GM15510 (cell line): ENCODE measurements around the gene CACTIN.

Source experiments
- POLR2A ChIP-seq: IDR thresholded peaks from 3 replicates; pipeline ENCODE4 v1.6.1; 2011; ENCODE audit warnings: borderline replicate concordance; ENCODE audit not compliant: insufficient read length; ENCODE audit errors: extremely low read depth

CACTIN gene

DNA sequence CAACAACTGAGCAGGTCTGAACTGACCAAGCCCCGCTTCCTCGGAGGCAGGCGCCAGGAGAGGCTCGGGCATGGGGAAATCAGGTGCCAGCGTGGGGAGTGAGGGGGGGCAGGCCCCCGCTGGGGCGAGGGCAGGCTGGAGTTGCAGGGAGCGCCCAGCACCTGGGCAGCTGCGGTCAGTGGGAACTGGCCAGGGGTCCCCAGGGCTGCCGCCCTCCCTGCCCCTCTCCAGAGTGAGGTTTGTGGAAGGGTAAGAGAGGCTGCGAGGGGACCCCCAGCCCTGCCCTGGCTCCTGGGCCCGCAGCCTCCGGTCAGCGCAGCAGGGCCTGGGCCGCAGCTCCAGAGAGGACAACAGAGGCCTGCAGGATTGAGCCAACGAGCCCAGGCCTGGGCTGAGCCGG is 41.2 kb upstream of the CACTIN start:
- no peak for TF ChIP-seq POLR2A

DNA sequence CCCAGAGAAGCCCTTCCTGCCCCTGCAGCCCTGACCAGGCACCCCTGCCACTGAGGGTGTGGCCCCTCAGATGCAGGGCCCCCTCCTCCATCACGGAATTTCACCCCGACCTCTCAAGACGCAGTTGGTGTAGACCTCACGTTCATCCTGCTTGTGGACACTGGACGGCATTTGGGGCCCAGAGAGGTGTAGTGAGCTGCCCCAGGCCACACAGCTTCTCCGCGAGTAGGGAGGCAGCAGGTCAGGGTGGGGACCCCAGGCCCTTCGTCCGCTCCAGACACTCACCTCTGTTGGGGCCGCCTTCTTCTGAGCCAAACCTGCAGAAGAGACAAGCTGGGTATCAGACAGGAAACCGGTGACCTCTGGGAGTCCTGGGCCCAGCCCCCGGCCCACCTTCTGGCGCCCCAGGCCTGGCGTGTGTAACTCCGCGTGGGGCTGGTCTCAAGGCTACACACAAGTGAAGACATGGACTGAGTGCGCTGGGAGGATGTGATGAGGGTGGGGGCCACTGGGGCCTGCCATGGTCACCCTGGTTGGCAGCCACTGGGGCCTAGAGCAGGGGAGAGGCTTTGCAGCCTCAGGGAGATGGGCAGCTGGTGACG is 40.5 kb upstream of the CACTIN start:
- TF ChIP-seq POLR2A: no peak

DNA sequence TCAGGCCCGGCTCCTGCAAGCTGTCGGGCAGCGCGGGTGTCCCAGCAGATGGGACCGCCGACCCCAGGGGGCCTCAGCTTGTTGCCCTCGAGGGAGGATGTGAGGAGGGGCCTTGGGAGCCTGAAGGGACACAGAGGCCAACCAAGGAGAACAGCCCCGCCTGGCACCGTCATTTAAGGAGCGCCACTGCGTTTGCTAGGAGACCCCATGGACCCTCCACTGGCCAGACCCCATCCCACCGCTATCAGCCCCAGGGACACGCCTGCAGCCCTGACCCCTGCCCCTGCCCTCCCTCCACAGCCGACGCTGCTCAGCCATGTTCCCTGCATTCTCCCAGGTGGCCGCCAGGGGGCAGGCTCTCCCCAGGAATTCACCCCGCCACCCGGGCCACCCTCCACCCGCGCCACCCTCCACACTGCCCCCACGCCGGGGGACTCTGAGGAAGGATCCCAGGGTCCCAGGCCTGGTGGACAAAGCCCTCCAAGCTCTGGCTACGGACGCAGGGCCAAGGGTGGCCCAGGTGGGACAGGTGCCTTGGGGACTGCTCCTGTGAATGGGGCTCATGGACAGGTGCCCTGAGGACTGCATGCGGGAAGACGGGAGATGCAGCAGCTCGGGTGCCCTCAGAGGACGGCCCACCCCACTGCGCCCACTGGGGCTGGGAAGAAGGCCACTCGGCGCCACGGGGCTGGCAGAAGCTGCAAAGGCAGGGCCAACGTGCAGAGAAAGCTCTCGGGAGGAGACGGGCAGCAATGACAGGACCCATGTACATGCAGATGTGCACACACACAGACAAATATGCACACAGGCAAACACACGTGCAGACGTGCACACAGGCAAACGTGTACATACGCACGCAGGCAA is 39.3 kb upstream of the CACTIN start:
- TF ChIP-seq POLR2A: no peak

DNA sequence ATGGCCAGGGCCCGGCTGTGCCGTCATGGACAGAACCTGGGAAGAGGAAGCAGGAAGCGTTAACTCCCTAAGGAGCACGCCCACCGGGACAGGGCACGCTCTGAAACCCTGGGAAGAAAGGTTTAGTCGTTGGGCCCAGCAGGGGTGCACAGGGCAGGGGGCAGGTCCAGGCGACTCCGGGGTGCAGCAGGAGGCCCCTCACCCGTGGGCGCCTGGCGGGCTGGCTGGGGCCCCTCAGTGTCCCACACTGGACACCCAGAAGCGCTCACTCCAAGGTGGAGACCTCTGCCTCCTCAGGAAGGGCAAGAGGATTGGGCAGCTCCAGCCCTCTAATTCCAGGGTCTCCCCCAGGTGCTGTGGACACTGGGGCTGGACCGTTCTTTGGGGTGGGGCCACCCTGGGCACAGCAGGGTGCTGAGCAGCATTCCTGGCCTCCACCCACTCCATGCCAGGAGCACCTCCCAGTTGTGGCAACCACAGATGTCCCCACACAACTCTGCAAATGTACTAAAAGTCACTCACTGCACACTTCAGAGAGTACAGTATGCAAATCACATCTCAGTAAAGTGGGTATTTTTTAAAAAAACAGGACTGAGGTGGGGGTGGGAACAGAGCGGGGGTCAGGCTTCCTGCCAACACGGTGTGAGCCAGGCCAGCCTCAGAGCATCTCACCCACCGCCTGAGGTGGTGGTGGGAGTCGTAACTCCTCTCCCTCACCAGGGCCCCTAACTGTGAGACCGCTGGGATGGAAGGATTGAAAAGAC is 38.5 kb upstream of the CACTIN start:
- TF ChIP-seq POLR2A: no peak

DNA sequence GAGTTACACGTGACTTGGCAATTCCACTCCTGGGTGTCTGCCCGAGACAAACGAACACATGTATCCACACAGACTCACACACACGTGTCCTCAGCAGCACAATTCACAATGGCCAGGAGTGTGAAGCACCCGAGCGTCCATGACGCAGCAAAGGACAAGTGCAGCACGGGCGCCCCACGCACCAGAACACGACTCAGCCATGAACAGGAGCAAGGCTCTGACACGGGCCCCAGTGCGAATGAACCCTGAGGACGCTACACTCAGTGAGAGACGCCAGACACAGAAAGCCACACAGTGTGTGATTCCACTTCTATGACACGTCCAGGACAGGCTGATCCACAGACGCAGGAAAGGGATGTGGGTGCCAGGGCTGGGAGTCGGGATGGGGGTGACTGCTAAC is 37.2 kb upstream of the CACTIN start:
- TF ChIP-seq POLR2A: no peak

DNA sequence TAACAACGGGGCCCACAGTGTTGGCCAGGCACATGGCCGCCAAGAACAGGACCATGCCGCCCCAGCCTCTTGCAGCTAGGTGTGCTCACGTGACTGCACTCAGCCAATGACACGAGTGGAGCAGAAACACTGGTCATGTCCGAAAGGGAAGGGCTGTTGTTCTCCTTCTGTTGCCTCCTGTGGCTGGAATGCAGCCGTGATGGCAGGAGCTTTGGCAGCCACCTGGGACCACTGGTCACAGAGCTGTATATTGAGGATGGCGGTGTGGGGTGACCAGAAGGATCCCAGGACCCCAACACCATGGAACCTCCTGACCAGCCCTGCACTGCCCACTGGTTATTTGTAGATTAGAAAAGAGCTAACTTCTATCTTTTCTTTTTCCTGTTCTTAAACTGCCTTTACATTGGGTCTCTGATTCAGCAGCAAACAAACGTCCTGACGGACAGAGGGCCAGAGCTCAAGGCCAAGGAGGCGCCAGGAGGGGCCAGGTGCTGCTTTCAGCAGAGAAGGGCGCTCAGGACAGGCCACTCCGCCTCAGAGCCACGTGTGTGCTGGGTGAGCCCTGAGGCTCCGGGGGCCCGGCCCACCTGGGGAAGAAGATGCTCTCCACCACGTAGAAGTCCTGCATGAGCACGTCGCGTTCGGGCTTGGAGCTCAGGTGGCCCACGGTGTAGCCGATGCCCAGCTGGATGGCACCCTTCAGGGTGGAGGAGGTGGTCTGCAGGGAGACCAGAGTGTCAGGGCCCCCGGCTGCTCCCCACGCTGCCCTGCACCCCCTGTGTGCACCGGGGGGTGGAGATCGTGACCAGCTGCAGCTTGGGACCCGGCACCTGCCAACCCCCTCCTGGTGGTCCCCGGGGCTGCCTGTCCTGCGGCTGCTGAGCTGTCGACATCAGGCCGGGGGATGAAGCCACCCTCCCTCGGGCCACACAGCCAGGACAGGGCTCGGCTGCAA is 35.0 kb upstream of the CACTIN start:
- TF ChIP-seq POLR2A: no peak

DNA sequence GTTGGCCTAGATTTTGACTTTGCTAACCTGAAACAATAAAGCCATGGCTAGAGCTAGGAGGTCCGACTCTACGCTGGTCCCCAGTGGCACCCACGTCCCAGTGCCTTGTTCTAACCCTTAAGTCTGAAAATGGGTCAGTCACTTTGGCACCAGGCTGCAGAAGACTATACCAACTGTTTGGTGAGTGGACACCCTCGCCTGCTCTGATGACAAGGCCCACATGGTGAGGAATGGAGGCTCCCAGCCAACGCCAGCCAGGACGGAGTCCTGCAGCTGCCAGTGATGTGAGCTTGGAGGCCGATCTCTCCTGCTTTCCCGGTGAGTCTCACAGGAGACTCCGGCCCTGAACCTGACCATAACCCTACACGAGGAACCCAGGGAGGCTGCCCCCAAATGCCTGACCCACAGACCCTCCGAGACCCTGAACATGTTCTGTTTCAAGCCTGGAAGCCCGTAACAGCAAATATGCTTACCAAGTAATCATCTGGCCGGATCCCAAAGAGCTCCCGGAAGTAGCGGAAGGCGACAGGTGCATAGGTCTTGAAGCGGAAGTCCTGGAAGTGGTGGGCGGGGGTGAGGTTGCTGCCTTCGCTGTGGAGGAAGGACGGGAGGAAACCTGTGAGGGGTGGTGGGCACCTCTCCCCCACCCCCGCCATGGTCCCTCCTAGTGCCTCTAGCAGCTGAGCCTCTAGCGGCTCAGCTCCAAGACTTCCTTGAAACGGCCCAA is 34.1 kb upstream of the CACTIN start:
- TF ChIP-seq POLR2A: no peak

DNA sequence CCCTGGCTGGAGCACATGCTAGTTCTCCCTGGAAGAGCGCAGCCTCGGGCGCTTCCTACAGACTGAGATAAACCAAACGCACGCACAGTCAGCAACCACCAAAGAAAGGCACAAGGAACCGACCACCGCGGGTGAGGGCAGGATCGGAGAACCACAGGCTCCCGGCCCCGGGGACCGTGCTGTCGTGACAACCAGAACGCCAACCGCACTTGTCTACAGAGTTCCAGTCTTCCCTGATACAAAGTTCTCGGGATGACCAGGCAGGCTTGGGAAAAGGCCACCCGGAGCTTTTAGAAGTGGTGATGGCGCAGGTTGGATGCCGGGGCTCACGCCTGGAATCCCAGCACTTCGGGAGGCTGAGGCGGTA is 33.1 kb upstream of the CACTIN start:
- no peak for TF ChIP-seq POLR2A

DNA sequence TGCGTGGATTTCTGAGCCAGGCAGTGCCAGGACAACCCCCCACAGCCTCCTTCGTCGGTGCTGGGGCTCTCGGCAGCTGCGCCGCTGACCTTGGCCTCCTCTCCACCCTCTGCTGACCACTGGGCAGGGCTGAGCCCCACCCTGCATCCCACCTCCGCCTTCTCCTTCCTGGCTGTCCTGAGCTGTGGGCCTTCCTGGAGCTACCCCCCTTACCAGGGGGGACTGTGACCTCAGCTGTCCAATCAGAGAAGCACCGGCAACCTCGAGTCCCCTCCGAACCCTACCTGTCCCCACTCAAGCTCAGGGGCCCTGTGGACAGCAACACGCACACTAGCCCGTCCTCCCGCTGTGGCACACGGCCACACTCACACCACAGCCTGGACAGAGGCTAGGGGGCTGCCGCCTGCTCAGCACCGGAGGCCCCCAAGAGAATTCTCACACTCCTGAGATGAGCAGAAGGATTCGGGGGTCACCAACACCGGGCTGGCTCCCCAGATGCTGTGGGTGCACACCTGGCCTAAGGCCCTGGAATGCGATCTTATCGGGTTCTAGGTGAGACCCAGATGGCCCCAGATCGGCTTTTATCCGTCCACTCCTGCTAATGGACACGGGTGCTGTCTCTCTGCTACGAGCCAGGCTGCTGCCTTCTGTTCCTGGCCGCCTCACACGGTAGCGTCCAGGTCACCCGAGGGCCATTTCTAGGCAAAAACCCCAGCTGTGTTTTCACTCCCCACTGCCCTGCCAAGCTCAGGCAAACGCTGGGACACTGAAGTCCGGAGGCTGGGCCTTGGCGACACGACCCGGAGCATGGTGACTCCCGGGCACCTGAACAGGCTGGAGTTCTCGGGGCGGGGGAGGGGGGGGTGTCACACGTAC is 32.5 kb upstream of the CACTIN start:
- no peak for TF ChIP-seq POLR2A

DNA sequence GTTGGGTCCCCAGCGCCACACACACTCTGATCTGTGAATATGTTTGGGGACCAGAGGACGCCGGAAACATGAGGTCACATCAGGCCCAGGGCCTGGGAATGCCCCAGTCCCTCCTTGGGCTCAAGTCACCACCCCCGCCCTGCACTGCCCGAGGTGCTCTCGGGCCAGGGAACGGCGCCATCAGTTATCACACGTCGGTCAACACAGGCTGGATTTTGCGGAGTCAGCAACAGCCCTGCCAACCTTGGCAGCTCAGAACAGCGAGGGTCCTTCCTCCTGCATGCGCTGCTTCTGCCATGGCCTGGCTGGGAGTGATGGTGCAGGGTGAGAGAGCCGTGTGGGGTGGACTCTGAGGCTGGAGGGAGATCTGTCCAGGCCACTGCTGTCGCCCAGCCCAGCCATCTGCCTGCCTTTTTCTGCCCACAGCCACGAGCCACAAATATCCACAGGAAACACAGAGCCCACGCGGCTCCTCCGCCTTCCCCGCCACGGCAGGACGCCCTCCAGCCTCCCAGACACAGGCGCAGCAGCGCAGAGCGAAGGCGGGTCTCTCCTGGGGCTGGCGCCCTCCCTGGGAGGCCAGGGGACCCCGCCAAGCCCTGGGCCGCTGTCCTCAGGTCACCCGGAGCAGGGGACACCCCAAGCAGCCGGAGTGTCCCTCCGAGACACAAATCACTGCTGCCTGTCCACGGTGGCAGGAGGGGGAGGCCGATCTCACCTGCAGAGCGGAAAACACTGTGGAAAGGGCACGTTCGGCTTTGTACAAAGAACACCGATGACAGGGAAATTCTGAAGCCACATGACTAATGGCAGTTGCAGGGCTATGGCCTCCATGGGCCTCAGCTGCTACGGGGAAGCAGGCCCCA is 31.6 kb upstream of the CACTIN start:
- no peak for TF ChIP-seq POLR2A

DNA sequence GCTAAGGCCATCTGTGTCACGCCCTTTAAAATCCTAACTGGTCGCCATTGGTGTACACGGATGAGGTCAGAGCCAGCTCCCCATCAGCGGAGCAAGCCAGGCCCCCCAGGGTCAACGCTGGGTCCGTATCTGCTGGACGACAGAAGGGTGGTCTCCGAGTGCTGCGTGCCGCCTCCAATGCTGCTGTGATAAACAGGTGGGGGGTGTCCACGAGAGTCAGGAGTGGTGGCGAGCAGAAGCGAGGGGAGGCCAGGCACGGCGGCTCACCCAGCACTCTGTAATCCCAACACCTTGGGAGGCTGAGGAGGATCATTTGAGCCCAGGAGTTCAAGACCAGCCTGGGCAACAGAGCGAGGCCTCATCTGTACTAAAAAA is 30.8 kb upstream of the CACTIN start:
- TF ChIP-seq POLR2A: no peak

DNA sequence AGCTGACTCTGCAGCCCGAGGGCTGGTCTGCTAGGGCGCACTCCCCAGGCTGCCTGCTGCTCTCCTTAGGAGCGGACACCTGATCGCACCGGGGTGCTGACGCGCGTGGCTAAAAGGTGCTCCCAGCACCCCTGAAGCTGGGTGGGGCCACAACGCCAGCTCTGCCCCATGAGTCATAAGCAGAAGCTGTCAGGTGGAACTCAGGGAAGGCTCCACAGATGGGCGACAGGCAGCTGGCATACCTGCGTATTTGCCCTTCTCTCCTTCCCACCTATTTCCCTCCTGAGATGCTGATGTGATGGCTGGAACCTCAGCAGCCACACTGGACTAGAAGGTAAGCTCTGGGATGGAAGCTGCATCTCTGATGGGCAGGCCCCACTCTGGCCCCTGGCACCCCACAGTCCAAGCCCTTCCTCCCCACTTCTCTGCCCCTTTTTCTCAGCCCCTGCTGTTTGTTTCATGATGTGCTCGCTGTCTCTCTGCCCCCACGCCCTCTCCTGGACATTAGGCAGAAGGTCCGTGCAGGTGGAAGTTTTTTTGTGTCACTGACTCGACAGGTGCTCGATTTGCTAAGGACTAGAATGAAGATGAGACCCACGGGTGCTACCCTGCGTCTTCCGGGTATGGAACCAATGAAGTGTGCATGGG is 30.3 kb upstream of the CACTIN start:
- TF ChIP-seq POLR2A: no peak
